GM12865 (cell line): ENCODE measurements around the gene SMC6.

Experiments
- DNase-seq: peaks from one replicate; pipeline ENCODE4 v3.0.0; 2010; ENCODE audit warnings: low read depth
- H3K4me3 ChIP-seq: 2 replicates; pipeline ENCODE4 v1.5.1; 2011; ENCODE audit warnings: mild to moderate bottlenecking, low read depth, low read length, control low read depth
- CTCF ChIP-seq: IDR thresholded peaks from 2 replicates; pipeline ENCODE4 v1.5.1; 2011; ENCODE audit warnings: low read length, control low read depth, low read depth, inconsistent platforms; ENCODE audit not compliant: insufficient read depth; ENCODE audit errors: missing control alignments

Gene SMC6

GRCh38 chr2:17634997-17635396, 118.6 kb downstream of the SMC6 start:
- DNase-seq, result no peak
- no peak overlapping the region for H3K4me3 ChIP-seq
- no peak for TF ChIP-seq CTCF

- no peak for TF ChIP-seq CTCF
- H3K4me3 ChIP-seq, result no peak overlapping the region
- DNase-seq, result no peak
Observed at GRCh38 chr2:17630089-17630488, 123.5 kb downstream of the SMC6 start.

- H3K4me3 ChIP-seq, result no peak overlapping the region
- DNase-seq, result peak; percentile 24
- no peak for TF ChIP-seq CTCF
Observed at GRCh38 chr2:17628349-17629261, 125.0 kb downstream of the SMC6 start.

- TF ChIP-seq CTCF, result no peak
- DNase-seq, result no peak
- no peak overlapping the region for H3K4me3 ChIP-seq
Observed at GRCh38 chr2:17627434-17627833, 126.2 kb downstream of the SMC6 start.

- H3K4me3 ChIP-seq, result no peak overlapping the region
- no peak for TF ChIP-seq CTCF
- no peak for DNase-seq
Observed at GRCh38 chr2:17626986-17627385, 126.6 kb downstream of the SMC6 start.

- DNase-seq, result no peak
- no peak overlapping the region for H3K4me3 ChIP-seq
- no peak for TF ChIP-seq CTCF
Observed at GRCh38 chr2:17625446-17625845, 128.2 kb downstream of the SMC6 start.

- TF ChIP-seq CTCF, result no peak
- H3K4me3 ChIP-seq, result no peak overlapping the region
- no peak for DNase-seq
Observed at GRCh38 chr2:17621781-17622180, 131.8 kb downstream of the SMC6 start.
